ENCODE results near the gene COL26A1.

The COL26A1 gene

GRCh38 chr7:101399759-101400158, 37.1 kb downstream of the COL26A1 start:
- intact Hi-C loops (cut with DNase I; ENCODE audit: low total_unique reads) = no loop called here
- Histone ChIP-seq H3K27ac (no peak overlapping the region), H3K27me3 (peaks cover 0 to 31% of the 10 kb centered on the region in 2 donors), H3K9me3 (no peaks in the 10 kb centered on the region), H3K36me3 (no peaks in the 10 kb centered on the region), H3K4me1 (peaks cover 0 to 8% (median 2%) of the 10 kb centered on the region in 4 donors), H3K4me3 (no peak overlapping the region)
- DNase-seq = no peak
- no peak for TF ChIP-seq CTCF (IDR thresholded peaks at IDR 0.05)

GRCh38 chr7:101400751-101401150, 38.1 kb downstream of the COL26A1 start:
- DNase-seq = no peak
- no peaks in the 10 kb centered on the region for H3K9me3 ChIP-seq
- no peak for TF ChIP-seq CTCF (IDR thresholded peaks at IDR 0.05)
- H3K4me1 ChIP-seq = peaks cover 0 to 8% (median 2%) of the 10 kb centered on the region in 4 donors
- H3K27me3 ChIP-seq = peaks cover 0 to 27% of the 10 kb centered on the region in 2 donors
- H3K36me3 ChIP-seq = no peaks in the 10 kb centered on the region
- intact Hi-C loops (cut with DNase I; ENCODE audit: low total_unique reads) = no loop called here
- no peak overlapping the region for H3K27ac ChIP-seq
- H3K4me3 ChIP-seq = no peak overlapping the region

GRCh38 chr7:101401390-101402080, 38.9 kb downstream of the COL26A1 start:
- intact Hi-C loops (cut with DNase I; ENCODE audit: low total_unique reads) = no loop called here

GRCh38 chr7:101402081-101402779, 39.6 kb downstream of the COL26A1 start:
- TF ChIP-seq CTCF (IDR thresholded peaks at IDR 0.05) = no peak
- no peak overlapping the region for H3K27ac ChIP-seq
- no peaks in the 10 kb centered on the region for H3K36me3 ChIP-seq
- H3K27me3 ChIP-seq = peaks cover 0 to 38% of the 10 kb centered on the region in 2 donors
- intact Hi-C loops (cut with DNase I; ENCODE audit: low total_unique reads) = no loop called here
- no peaks in the 10 kb centered on the region for H3K9me3 ChIP-seq
- DNase-seq = no peak
- H3K4me3 ChIP-seq = no peak overlapping the region
- H3K4me1 ChIP-seq = peaks cover 0 to 8% (median 2%) of the 10 kb centered on the region in 4 donors

More at GRCh38 chr7:101401390-101402080, 38.9 kb downstream of the COL26A1 start:
- Histone ChIP-seq H3K4me3 (no peak overlapping the region), H3K27me3 (peaks cover 0 to 34% of the 10 kb centered on the region in 2 donors), H3K36me3 (no peaks in the 10 kb centered on the region), H3K9me3 (no peaks in the 10 kb centered on the region), H3K4me1 (peaks cover 0 to 8% (median 2%) of the 10 kb centered on the region in 4 donors), H3K27ac (no peak overlapping the region)
- no peak for DNase-seq
- no peak for TF ChIP-seq CTCF (IDR thresholded peaks at IDR 0.05)

- peaks cover 0 to 39% of the 10 kb centered on the region in 2 donors for H3K27me3 ChIP-seq
- DNase-seq = no peak
These were observed 40.2 kb downstream of the COL26A1 start for GRCh38 chr7:101402835-101403234.

More at GRCh38 chr7:101402835-101403234, 40.2 kb downstream of the COL26A1 start:
- H3K4me1 ChIP-seq = peaks cover 0 to 8% (median 2%) of the 10 kb centered on the region in 4 donors
- TF ChIP-seq CTCF (IDR thresholded peaks at IDR 0.05) = no peak
- no peaks in the 10 kb centered on the region for H3K36me3 ChIP-seq
- intact Hi-C loops (cut with DNase I; ENCODE audit: low total_unique reads) = no loop called here
- H3K9me3 ChIP-seq = no peaks in the 10 kb centered on the region
- H3K4me3 ChIP-seq = no peak overlapping the region
- H3K27ac ChIP-seq = no peak overlapping the region
